ENCODE measurements around the gene CTNNB1. TPM values are rescaled to one million over a fixed set of nuclear protein-coding genes. Genes with fewer than 3 reads are reported as not detected.

CTNNB1 gene
- total and polyA plus RNA-seq, 2 of the 4 experiments (the other 2 are of a cell fraction) = 364 to 1,677 TPM

DNA sequence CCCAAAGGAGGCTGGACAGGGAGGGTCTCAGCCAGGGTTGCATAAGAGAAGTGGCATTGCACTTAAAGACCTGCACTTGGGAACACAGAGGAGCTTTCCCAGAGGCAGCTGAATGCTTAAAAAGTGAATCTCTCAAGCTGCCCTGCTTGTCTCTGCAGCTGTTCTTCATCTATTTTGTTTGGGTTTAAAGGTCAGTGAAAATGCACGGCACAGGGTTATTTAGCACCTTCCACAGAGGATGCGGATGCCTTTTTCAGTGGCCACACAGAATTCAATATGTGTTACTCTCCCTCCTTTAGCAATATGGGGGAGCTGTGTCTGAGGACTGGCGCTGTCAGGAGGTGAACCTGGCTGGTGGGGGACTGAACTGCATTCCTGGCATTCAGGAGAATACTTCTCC lies 22.7 kb upstream of the CTNNB1 start:
- Histone ChIP-seq H4K20me1 (ENCODE audit: insufficient read depth, low read length) (no peaks in the 10 kb centered on the region), H3K14ac (replicated peaks; ENCODE audit: low read depth, low read length) (no peak overlapping the region), H3K4me2 (ENCODE audit: low read depth, low read length) (no peak overlapping the region), H3K9me1 (ENCODE audit: insufficient read depth, low read length) (no peaks in the 10 kb centered on the region), H3K56ac (ENCODE audit: extremely low read depth, insufficient read depth, low read length) (no peak overlapping the region), H2BK120ac (ENCODE audit: low read depth, low read length) (no peak overlapping the region), H2BK15ac (ENCODE audit: low read depth, low read length) (no peak overlapping the region), H4K5ac (ENCODE audit: low read depth, low read length) (no peak overlapping the region), H3K9me3 (ENCODE audit: control insufficient read depth, insufficient read depth, low read length) (no peaks in the 10 kb centered on the region), H4K8ac (ENCODE audit: low read depth in 2 of 2, low read length in 2 of 2) (no peak overlapping the region), H2BK20ac (ENCODE audit: low read depth, low read length) (no peak overlapping the region), H3K23ac (ENCODE audit: low read depth, low read length) (no peak overlapping the region), H2BK5ac (ENCODE audit: low read depth, low read length, poor library complexity, severe bottlenecking) (no peak overlapping the region), H4K91ac (ENCODE audit: insufficient read depth, low read depth, low read length) (no peak overlapping the region), H3K9ac (ENCODE audit: low read depth, low read length) (no peak overlapping the region), H2AK9ac (replicated peaks; ENCODE audit: low read depth, low read length, poor library complexity) (no peak overlapping the region), H3K27ac (ENCODE audit: insufficient read depth, low read length) (no peak overlapping the region), H3K4me1 (ENCODE audit: control insufficient read depth, insufficient read depth, low read length) (no peaks in the 10 kb centered on the region; the same call in 1 of the 2 replicates), H3K4ac (ENCODE audit: low read depth, low read length) (no peak overlapping the region), H3K36me3 (ENCODE audit: control insufficient read depth, insufficient read depth, low read length) (no peaks in the 10 kb centered on the region), H3K18ac (ENCODE audit: low read depth, low read length) (no peak overlapping the region), H2AFZ (replicated peaks; ENCODE audit: low read length, poor library complexity) (no peak overlapping the region), H2AK5ac (ENCODE audit: low read depth, low read length) (no peak overlapping the region), H3K79me1 (ENCODE audit: low read depth in 1 of 2, low read length in 2 of 2) (no peaks in the 10 kb centered on the region), H3K27me3 (ENCODE audit: control insufficient read depth, insufficient read depth, low read length) (peaks cover 13% of the 10 kb centered on the region), H3K4me3 (ENCODE audit: insufficient read depth, low read depth, low read length) (no peak overlapping the region)
- DNase-seq (no peak), ATAC-seq (ENCODE audit: low read depth) (no peak)
- no CpG with 5 or more reads among the region's 3 CpGs for WGBS, 2 experiments (ENCODE audit: extremely low coverage in 2 of 2, insufficient read length in 1 of 2)
- BruUV-seq (replicated peaks) = no TSS peak
- no peak for TF ChIP-seq RFX5 (IDR thresholded peaks at IDR 0.05; ENCODE audit: low read depth, low read length)
- no peak for TF ChIP-seq RCOR1 (IDR thresholded peaks at IDR 0.05; ENCODE audit: insufficient replicate concordance, low read length)
- TF ChIP-seq MAZ (IDR thresholded peaks at IDR 0.05; ENCODE audit: borderline replicate concordance, low read depth, low read length) = no peak
- TF ChIP-seq NFE2L2 (IDR thresholded peaks at IDR 0.05; ENCODE audit: low read depth, low read length) = no peak
- TF ChIP-seq MXI1 (IDR thresholded peaks at IDR 0.05; ENCODE audit: borderline replicate concordance, low read depth, low read length) = no peak
- no peak for TF ChIP-seq CHD1 (IDR thresholded peaks at IDR 0.05; ENCODE audit: low read depth, low read length)
- TF ChIP-seq SMC3 (IDR thresholded peaks at IDR 0.05; ENCODE audit: low read depth, low read length) = no peak
- no peak for TF ChIP-seq BHLHE40 (IDR thresholded peaks at IDR 0.05; ENCODE audit: low read depth, low read length)
- no peak for TF ChIP-seq CEBPB (IDR thresholded peaks at IDR 0.05; ENCODE audit: low read depth, low read length)
- TF ChIP-seq CTCF (conservative IDR thresholded peaks at IDR 0.05; ENCODE audit: low read depth, low read length) = no peak
- TF ChIP-seq, protein P1, sequence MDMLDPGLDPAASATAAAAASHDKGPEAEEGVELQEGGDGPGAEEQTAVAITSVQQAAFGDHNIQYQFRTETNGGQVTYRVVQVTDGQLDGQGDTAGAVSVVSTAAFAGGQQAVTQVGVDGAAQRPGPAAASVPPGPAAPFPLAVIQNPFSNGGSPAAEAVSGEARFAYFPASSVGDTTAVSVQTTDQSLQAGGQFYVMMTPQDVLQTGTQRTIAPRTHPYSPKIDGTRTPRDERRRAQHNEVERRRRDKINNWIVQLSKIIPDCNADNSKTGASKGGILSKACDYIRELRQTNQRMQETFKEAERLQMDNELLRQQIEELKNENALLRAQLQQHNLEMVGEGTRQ (IDR thresholded peaks at IDR 0.05; ENCODE audit: low read depth, low read length) = no peak
- TF ChIP-seq FOS (IDR thresholded peaks at IDR 0.05; ENCODE audit: low read depth, low read length) = no peak
- no peak for TF ChIP-seq MAFK (IDR thresholded peaks at IDR 0.05; ENCODE audit: low read depth, low read length)
- TF ChIP-seq POLR2A (IDR thresholded peaks at IDR 0.05; ENCODE audit: low read depth, low read length) = no peak
- TF ChIP-seq ELK1 (IDR thresholded peaks at IDR 0.05; ENCODE audit: borderline replicate concordance, low read depth, low read length) = no peak
- TF ChIP-seq RAD21 (IDR thresholded peaks at IDR 0.05; ENCODE audit: low read length) = no peak
- in situ Hi-C loops (cut with MboI; ENCODE audit: low sequenced_read_pairs) = loop anchor here (25.0 kb wide), 1 partner anchor 839 kb away; no protein-coding TSS in a partner anchor
- ChIA-PET POLR2A (ENCODE audit: unreplicated experiment) (no interaction called here), CTCF (no interaction called here)
- dilution Hi-C loops (cut with HindIII; ENCODE audit: low sequenced_read_pairs, unreplicated experiment) = no loop called here
- intact Hi-C loops (cut with micrococcal nuclease) = no loop called here
